ENCODE measurements around the gene SHPK.

Gene SHPK

DNA sequence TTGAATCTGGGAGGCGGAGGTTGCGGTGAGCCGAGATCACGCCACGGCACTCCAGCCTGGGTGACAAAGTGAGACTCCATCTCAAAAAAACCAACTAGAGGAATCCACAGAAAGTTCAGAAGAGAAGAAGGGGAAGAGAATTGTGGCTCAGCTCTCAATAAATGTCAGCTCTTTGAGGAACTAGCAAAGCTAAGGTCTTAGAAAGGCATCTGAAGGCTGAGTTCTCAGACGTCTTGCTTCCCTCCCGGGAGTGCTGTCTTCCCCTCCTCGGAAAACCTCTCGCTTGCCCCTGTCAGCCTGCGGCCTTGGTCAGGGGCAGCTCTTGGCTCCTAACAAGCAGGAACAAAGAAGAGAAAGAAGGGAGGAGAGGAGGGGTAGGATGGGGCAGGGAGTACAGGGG is 5.3 kb downstream of the SHPK start:
- in situ Hi-C loops (cut with HindIII; ENCODE audit: low sequenced_read_pairs), result loop anchor here (10.0 kb wide), 1 partner anchor 96 kb away; no protein-coding TSS in a partner anchor
- TF ChIP-seq, protein P1, sequence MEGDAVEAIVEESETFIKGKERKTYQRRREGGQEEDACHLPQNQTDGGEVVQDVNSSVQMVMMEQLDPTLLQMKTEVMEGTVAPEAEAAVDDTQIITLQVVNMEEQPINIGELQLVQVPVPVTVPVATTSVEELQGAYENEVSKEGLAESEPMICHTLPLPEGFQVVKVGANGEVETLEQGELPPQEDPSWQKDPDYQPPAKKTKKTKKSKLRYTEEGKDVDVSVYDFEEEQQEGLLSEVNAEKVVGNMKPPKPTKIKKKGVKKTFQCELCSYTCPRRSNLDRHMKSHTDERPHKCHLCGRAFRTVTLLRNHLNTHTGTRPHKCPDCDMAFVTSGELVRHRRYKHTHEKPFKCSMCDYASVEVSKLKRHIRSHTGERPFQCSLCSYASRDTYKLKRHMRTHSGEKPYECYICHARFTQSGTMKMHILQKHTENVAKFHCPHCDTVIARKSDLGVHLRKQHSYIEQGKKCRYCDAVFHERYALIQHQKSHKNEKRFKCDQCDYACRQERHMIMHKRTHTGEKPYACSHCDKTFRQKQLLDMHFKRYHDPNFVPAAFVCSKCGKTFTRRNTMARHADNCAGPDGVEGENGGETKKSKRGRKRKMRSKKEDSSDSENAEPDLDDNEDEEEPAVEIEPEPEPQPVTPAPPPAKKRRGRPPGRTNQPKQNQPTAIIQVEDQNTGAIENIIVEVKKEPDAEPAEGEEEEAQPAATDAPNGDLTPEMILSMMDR (IDR thresholded peaks at IDR 0.05; ENCODE audit: low read depth, low read length, missing control alignments), result no peak
- DNase-seq (ENCODE audit: low read depth), result no peak
- no peak overlapping the region for H3K4me3 ChIP-seq (ENCODE audit: low read depth, low read length)

DNA sequence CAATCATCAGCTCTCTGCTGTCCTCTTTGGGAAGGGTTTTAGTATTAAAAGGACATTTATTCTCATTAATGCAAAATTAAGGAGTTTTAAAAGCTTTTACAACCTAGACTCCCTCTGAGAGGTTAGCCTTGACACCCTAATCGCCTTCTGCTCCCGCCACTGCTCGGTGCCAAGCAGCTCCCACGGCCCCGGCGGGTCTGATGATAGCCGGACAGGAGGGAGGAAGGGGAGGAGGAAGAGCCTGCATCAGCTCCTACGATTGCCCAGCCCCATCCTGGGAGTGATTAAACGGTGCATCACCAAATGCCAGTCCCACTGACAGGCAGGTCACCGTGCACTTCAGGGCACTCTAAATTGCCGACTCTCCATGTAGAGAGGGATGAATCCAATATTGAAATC is 8.3 kb downstream of the SHPK start:
- TF ChIP-seq, protein P1 (IDR thresholded peaks at IDR 0.05; ENCODE audit: low read depth, low read length, missing control alignments), result no peak
- H3K4me3 ChIP-seq (ENCODE audit: low read depth, low read length), result no peak overlapping the region
- in situ Hi-C loops (cut with HindIII; ENCODE audit: low sequenced_read_pairs), result no loop called here
- no peak for DNase-seq (ENCODE audit: low read depth)

DNA sequence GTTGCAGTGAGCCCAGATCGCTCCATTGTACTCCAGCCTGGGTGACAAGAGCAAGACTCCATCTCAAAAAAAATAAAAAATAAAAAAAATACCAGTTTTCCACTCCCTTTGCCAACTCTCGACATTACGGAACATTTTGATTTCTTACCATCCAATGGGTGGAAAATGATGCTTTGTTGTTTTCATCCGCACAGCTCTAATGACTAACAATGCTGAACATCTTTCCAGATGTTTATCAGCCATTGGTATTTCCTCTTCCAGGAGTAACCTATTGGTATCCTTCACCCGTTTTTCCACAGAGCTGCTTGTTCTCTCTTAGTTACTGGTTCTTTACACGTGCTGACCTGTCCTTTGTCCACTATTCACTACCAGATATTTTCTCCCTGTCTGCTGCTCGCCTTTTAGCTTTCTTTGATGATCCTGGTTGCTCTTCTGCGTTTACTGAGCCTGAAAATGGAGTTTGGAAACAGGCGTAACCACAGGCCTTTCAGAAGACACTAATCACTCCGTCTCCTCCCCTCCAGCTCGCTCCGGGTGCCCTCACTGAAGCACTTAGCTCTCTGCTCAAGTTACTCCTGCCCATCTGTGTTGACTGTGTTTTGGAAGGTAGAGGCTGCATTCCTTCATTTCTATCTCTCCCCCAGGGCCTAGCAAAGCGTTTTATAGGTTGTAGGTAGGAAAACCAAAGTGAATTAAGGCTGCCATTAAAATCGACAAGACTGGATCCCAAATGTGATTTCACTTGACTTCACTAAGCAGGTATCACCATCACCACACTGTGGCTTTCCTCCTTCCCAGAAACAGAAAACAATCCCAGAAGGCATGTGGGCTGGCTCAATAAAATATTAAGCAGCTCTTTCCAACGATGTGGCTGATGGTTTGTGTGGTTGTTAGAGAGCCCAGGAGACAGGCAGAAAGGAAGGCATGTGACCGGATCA is 8.9 kb downstream of the SHPK start:
- TF ChIP-seq, protein P1 (IDR thresholded peaks at IDR 0.05; ENCODE audit: low read depth, low read length, missing control alignments), result no peak
- in situ Hi-C loops (cut with HindIII; ENCODE audit: low sequenced_read_pairs), result no loop called here
- no peak overlapping the region for H3K4me3 ChIP-seq (ENCODE audit: low read depth, low read length)
- no peak for DNase-seq (ENCODE audit: low read depth)

DNA sequence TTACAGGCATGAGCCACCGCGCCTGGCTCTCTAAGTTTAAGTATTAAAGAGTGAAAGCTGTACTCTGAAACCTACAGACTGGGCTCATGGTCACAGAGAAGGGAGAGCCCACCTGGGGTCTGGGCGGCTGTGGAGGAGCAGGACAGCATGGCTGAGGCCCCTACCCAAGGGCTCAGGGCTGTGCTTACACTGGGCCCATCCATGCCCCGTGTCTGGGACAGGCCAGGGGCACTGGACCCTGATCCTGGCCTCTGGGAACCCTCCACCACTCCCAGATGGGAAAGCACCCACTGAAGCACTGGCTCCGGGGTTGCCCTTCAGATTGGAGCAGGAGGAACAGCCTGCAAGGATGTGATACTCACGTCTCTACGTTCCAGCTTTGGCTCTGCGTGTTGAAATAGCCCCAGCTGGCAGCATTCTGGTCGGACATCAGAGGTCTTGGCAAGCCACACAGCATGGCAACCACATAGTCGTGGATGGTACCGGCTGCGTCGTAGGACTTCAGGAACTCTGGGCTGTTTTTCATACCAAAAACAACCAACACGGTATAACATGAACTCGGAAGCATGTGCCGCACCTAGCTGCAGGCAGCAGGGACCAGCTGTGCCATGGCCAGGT is 13.0 kb downstream of the SHPK start:
- H3K4me3 ChIP-seq (ENCODE audit: low read depth, low read length), result no peak overlapping the region
- TF ChIP-seq, protein P1 (IDR thresholded peaks at IDR 0.05; ENCODE audit: low read depth, low read length, missing control alignments), result no peak
- in situ Hi-C loops (cut with HindIII; ENCODE audit: low sequenced_read_pairs), result no loop called here
- DNase-seq (ENCODE audit: low read depth), result no peak

DNA sequence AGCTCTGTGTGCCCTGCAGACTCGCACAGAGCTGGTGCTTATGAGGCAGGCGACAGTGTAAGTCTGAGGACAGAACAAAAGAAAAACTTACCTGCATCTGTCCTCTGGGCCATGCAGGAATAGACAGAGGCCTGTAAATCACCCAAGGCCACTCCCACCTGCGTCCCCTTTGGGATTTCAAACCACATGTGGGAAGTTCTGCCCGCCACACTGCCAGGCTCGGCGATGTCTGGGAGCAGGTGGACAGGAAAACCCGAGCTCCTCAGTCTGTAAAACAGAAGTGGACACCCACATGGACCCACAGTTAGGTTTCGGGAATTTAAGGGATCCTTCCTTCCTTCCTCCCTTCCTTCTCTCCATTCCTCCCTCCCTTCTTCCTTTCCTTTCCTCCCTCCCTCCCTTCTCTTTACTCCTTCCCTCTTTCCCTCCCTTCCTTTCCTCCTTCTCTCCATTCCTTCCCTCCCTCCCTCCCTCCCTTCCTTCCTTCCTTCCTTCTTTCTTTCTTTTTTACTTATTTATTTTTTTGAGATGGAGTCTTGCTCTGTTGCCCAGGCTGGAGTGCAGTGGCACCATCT is 14.8 kb downstream of the SHPK start:
- no peak overlapping the region for H3K4me3 ChIP-seq (ENCODE audit: low read depth, low read length)
- TF ChIP-seq, protein P1 (IDR thresholded peaks at IDR 0.05; ENCODE audit: low read depth, low read length, missing control alignments), result no peak
- in situ Hi-C loops (cut with HindIII; ENCODE audit: low sequenced_read_pairs), result no loop called here
- DNase-seq (ENCODE audit: low read depth), result no peak

DNA sequence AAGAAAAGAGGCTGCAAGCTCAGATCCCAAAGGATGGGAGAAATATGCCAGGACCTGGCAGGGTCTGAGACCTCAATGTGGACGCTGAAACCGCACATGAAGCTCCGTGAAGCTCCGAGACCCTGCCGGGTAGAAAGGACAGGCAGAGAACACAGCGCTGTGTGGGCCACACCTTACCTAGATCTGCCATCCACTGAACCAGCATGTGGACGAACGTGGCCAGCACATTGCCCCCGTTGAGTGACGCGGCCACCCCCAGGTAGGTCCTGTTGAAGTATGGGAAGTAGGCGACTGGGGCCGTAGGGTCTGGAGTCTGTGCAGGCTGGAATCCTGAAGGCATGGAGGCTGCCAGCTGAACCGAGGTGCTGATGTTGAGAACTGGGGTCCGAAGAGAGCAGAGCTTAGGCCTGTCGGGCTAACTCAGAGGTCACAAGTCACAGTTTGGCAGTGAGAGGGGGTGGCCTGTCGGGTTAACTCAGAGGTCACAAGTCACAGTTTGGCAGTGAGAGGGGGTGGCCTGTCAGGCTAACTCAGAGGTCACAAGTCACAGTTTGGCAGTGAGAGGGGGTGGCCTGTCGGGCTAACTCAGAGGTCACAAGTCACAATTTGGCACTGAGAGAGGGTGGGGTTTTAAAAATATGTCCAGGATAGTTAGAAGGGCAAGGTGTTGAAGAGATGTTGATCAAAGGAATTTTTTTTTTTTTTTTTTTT is 20.7 kb downstream of the SHPK start:
- TF ChIP-seq, protein P1 (IDR thresholded peaks at IDR 0.05; ENCODE audit: low read depth, low read length, missing control alignments), result no peak
- no peak for DNase-seq (ENCODE audit: low read depth)
- no peak overlapping the region for H3K4me3 ChIP-seq (ENCODE audit: low read depth, low read length)
- in situ Hi-C loops (cut with HindIII; ENCODE audit: low sequenced_read_pairs), result no loop called here

Measured in astrocyte of the cerebellum (primary cell).